Osteoblast (primary cell): ENCODE data around the gene AKR1B15. TPM values are rescaled to one million over a fixed set of nuclear protein-coding genes. Genes with fewer than 3 reads are reported as not detected.
A peak's percentile ranks its signal among the peaks of the same experiment; 100 is the strongest.

Experiments used
- DNase-seq: peaks from one replicate; pipeline ENCODE4 v3.0.0; 2011; ENCODE audit warnings: low spot score, mixed read lengths; ENCODE audit not compliant: insufficient read length; ENCODE audit errors: missing footprints
- H2AFZ ChIP-seq: 2 replicates; pipeline ENCODE4 v1.6.0; 2011; ENCODE audit warnings: mild to moderate bottlenecking, low read length
- H3K27ac ChIP-seq: 2 replicates; pipeline ENCODE4 v1.5.1; 2011; ENCODE audit warnings: mild to moderate bottlenecking, low read depth, low read length, moderate library complexity
- H3K27me3 ChIP-seq: 2 replicates; pipeline ENCODE4 v1.6.0; 2012; ENCODE audit warnings: mild to moderate bottlenecking, control low read depth, inconsistent platforms, low read length, moderate library complexity; ENCODE audit not compliant: insufficient read depth
- H3K36me3 ChIP-seq: 2 replicates; pipeline ENCODE4 v1.5.1; 2011; ENCODE audit warnings: mild to moderate bottlenecking, low read length, control low read depth, moderate library complexity; ENCODE audit not compliant: insufficient read depth
- H3K4me1 ChIP-seq: 2 replicates; pipeline ENCODE4 v1.5.1; 2011; ENCODE audit warnings: mild to moderate bottlenecking, low read length, control low read depth, moderate library complexity; ENCODE audit not compliant: insufficient read depth
- H3K4me2 ChIP-seq: 2 replicates; pipeline ENCODE4 v1.6.0; 2011; ENCODE audit warnings: mild to moderate bottlenecking, low read length; ENCODE audit not compliant: insufficient read depth
- H3K4me3 ChIP-seq: fragments of 200-600 bp; sonication (generic); 3 replicates; pipeline ENCODE4 v1.5.1; 2012; ENCODE audit warnings: mild to moderate bottlenecking, low read length, inconsistent platforms; ENCODE audit not compliant: insufficient read depth
- H3K79me2 ChIP-seq: 2 replicates; pipeline ENCODE4 v1.6.0; 2012; ENCODE audit warnings: mild to moderate bottlenecking, low read length, control low read depth, inconsistent platforms; ENCODE audit not compliant: insufficient read depth
- H3K9me3 ChIP-seq: 2 replicates; pipeline ENCODE4 v1.5.1; 2011; ENCODE audit warnings: low read depth, low read length, control low read depth
- H4K20me1 ChIP-seq: 2 replicates; pipeline ENCODE4 v1.6.0; 2012; ENCODE audit warnings: mild to moderate bottlenecking, low read length, control low read depth; ENCODE audit not compliant: insufficient read depth
- total RNA-seq: library from RNA; depleted of rRNA; stranded (reverse); fragments of >200 nt; gene quantifications from 2 replicates; pipeline ENCODE4 v1.2.3, GENCODE V29; 2012
- TF ChIP-seq, protein P1 (sequence below): IDR thresholded peaks from 2 replicates; pipeline ENCODE4 v1.5.1; 2011; ENCODE audit warnings: mild to moderate bottlenecking, low read depth, low read length, moderate library complexity; ENCODE audit errors: extremely low read depth

Gene AKR1B15
- total RNA-seq, 1 donor = 0.36 TPM

DNA sequence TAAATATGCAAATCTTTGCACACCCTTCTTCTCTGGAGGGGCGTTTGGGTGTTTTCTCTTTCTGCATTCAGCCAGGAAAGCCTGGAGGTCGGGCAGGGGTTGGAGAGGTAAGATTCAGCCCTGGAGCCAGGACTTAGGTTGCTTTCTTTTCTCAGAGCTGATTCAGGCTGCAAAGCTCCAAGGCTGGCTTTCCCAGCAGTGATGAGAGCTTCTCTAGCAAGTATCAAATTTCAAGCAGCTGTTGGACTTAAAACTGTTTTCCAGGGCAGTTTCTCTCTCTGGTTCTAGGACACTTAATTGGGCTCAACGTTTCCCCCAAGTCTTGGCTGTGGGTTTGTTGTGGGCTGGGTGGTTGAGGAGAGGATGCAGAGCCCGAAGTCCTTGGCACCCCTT, 20.9 kb upstream of the AKR1B15 start:
- peaks cover 23% of the 10 kb centered on the region for H3K4me1 ChIP-seq
- peak; percentile 71 for DNase-seq
- peak overlapping the region; percentile 54 for H2AFZ ChIP-seq
- H3K27me3 ChIP-seq = no peaks in the 10 kb centered on the region
- no peaks in the 10 kb centered on the region for H3K36me3 ChIP-seq
- H3K4me2 ChIP-seq = peak overlapping the region; percentile 78
- no peaks in the 10 kb centered on the region for H4K20me1 ChIP-seq
- no peaks in the 10 kb centered on the region for H3K9me3 ChIP-seq
- H3K79me2 ChIP-seq = no peaks in the 10 kb centered on the region
- H3K27ac ChIP-seq = no peak overlapping the region
- TF ChIP-seq, protein P1, sequence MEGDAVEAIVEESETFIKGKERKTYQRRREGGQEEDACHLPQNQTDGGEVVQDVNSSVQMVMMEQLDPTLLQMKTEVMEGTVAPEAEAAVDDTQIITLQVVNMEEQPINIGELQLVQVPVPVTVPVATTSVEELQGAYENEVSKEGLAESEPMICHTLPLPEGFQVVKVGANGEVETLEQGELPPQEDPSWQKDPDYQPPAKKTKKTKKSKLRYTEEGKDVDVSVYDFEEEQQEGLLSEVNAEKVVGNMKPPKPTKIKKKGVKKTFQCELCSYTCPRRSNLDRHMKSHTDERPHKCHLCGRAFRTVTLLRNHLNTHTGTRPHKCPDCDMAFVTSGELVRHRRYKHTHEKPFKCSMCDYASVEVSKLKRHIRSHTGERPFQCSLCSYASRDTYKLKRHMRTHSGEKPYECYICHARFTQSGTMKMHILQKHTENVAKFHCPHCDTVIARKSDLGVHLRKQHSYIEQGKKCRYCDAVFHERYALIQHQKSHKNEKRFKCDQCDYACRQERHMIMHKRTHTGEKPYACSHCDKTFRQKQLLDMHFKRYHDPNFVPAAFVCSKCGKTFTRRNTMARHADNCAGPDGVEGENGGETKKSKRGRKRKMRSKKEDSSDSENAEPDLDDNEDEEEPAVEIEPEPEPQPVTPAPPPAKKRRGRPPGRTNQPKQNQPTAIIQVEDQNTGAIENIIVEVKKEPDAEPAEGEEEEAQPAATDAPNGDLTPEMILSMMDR = no peak
- H3K4me3 ChIP-seq = peak overlapping the region; percentile 49

DNA sequence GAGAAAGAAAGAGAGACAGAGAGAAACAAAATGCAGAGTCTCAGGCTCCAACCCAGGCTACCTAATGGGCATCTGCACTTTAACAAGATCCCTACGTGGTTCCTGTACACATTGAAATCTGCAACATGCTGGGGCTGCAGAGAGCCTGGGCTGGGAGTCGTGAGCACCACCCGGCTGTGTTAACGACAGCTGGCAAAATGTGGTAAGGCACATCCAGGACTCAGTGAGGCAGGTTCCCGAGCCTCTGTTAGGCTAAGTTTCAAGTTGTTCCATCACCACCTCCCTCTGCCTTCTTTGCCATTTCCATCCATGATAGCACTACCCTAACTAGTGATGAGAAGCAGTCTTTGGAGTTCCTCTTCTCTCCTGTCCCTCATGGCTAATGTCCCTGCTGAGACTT, 20.2 kb upstream of the AKR1B15 start:
- Histone ChIP-seq H3K79me2 (no peaks in the 10 kb centered on the region), H3K27me3 (no peaks in the 10 kb centered on the region), H3K27ac (no peak overlapping the region), H4K20me1 (no peaks in the 10 kb centered on the region), H3K4me1 (peaks cover 28% of the 10 kb centered on the region), H3K4me2 (no peak overlapping the region), H3K36me3 (no peaks in the 10 kb centered on the region), H3K9me3 (no peaks in the 10 kb centered on the region), H3K4me3 (no peak overlapping the region), H2AFZ (no peak overlapping the region)
- TF ChIP-seq, protein P1 = no peak
- no peak for DNase-seq

DNA sequence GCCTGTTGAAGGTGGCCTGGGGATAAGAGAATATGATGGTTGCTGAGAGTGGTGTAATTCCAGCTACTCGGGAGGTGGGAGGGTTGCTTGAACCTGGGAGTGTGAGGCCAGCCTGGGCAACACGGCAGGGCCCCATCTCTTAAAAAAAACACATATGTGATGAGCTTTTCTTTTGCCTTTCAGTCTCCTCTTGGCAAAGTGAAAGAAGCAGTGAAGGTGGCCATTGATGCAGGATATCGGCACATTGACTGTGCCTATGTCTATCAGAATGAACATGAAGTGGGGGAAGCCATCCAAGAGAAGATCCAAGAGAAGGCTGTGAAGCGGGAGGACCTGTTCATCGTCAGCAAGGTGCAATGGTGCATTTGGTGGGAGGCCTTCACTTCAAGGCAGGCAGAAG, 18.4 kb upstream of the AKR1B15 start:
- TF ChIP-seq, protein P1 = no peak
- no peak overlapping the region for H3K4me2 ChIP-seq
- DNase-seq = no peak
- no peaks in the 10 kb centered on the region for H3K9me3 ChIP-seq
- no peak overlapping the region for H3K4me3 ChIP-seq
- H3K27ac ChIP-seq = no peak overlapping the region
- H4K20me1 ChIP-seq = no peaks in the 10 kb centered on the region
- no peaks in the 10 kb centered on the region for H3K36me3 ChIP-seq
- peaks cover 28% of the 10 kb centered on the region for H3K4me1 ChIP-seq
- H3K27me3 ChIP-seq = no peaks in the 10 kb centered on the region
- H3K79me2 ChIP-seq = no peaks in the 10 kb centered on the region
- no peak overlapping the region for H2AFZ ChIP-seq

DNA sequence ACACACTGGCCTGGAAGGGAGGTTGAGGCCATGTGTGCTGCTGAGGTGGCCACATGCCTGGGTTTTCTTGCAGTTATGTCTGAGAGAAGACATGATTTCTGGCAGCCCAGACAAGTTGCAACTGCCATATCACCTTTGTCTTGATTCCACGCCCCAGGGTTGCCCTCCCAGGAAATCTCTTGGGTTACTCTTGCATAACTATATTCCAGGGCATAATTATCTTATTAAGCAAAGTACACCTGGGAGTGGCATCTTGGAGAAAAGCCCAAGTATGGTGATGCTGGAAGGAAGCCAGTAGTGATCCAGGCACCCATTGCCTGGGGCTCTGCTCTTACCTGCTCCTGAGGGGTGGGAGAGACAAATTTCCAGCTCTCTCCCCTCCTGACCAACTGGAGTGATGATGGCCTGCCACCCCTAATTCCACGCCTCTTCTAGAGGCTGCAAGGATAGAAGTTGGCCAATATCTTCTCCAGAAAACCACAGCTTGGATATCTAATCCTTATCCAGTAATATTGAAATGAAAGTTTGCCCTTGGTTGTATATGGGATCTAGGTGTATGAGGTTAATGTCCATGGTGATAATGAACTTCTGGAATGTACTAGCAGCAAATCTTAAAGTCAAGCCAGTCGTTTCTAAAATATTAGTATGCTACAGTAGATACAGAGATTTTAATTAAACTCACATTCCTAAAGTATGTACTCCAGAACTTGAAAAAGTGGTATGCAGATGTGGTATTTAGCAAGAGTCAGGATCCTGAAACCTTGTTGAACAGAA, 16.5 kb upstream of the AKR1B15 start:
- peaks cover 24% of the 10 kb centered on the region for H3K4me1 ChIP-seq
- H3K36me3 ChIP-seq = no peaks in the 10 kb centered on the region
- H3K4me2 ChIP-seq = no peak overlapping the region
- no peak for DNase-seq
- no peak overlapping the region for H3K4me3 ChIP-seq
- TF ChIP-seq, protein P1 = no peak
- H3K79me2 ChIP-seq = no peaks in the 10 kb centered on the region
- no peak overlapping the region for H2AFZ ChIP-seq
- no peaks in the 10 kb centered on the region for H3K27me3 ChIP-seq
- no peaks in the 10 kb centered on the region for H3K9me3 ChIP-seq
- H4K20me1 ChIP-seq = no peaks in the 10 kb centered on the region
- H3K27ac ChIP-seq = no peak overlapping the region
